SK-N-MC (cell line): Measurements from ENCODE around the gene GNAS.

Source experiments
- EZH2 ChIP-seq: fragments of 200-600 bp; sonication (generic); IDR thresholded peaks from one replicate; pipeline ENCODE4 v1.6.1; 2017; ENCODE audit warnings: antibody characterized with exemption
- FOXP2 ChIP-seq: optimal IDR thresholded peaks from 2 replicates; pipeline ENCODE3; 2011; ENCODE audit warnings: mild to moderate bottlenecking, moderate library complexity; ENCODE audit not compliant: insufficient read depth; ENCODE audit errors: extremely low read length, control extremely low read depth
- POLR2AphosphoS5 ChIP-seq: IDR thresholded peaks from 2 replicates; pipeline ENCODE4 v1.6.1; 2012; ENCODE audit warnings: mild to moderate bottlenecking, low read depth, low read length, borderline replicate concordance

DNA sequence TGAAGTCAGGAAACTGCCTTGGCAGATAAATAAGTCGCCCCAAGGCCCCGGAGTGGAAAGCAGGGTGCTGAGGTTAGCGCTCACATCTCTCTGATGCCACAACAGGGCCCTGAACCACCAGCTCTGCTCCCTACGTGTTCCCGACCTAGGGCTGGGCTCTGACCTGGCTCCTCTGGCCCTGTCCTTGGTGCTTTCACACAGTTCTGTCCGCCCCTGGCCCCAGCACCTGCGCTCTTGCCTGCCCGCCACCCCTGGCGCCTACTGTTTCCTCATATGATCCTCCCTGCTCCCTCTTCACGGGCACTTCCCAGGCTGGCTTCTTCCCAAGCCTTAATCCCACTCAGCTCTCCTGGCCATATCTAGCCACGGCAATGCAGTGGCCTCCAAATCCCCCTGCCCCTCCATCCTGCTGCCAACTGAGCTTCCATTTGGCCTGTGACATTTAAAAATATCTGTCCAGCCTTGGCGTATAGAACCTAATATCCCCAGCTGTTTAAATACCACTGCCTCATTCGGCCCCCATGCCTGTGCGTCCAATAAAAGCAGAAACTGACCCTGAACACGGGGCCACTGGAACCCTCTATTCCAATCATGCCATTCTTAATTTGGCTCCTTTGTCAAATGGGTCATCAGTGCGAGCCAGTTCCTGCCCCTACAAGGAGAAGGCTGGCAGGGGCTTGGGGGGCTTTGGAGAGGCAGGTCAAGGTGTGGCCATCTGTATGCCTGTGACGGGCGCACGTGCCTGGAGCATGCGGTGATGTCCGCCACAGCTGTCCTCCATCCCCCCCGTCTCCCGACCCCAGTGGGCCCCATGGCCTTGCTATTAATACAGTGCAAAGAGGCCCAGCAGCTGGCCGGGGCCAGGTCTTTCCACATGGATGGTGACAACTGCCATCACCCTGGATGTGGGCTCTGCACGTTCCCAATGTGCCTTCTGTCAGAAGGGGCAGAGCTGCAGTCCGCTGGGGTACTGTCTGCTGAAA is 29.5 kb upstream of the GNAS start:
- TF ChIP-seq POLR2AphosphoS5 (no peak), EZH2 (no peak), FOXP2 (no peak)
